ENCODE measurements around the gene SUCLG2. TPM values are rescaled to one million over a fixed set of nuclear protein-coding genes. Genes with fewer than 3 reads are reported as not detected.

SUCLG2 gene
- total RNA-seq, 1 experiment from 2014 or later = 53.5 TPM

DNA sequence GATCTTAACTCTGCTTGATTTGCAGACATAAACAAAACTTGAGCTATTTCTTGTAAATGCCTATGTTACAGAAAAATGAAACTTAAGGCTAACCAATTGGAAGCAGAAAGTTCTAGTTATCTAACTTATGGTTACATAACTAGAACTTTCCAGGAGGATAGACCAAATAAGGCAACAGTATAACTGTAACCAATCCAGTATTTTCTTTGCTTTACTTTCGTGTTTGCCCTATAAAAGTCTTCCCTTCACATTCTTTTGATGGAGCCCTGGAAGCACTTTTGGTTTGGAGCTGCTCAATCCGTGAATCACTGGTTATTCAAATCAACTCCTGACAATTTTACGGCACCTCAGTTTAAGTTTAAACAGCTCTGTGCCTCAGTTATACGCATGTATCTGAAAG, 164.6 kb downstream of the SUCLG2 start:
- ChIA-PET POLR2A (no interaction called here), CTCF (no interaction called here)
- H3K27me3 Mint-ChIP-seq (ENCODE audit: insufficient read depth, unreplicated experiment) = no peaks in the 10 kb centered on the region
- H3K4me1 Mint-ChIP-seq (ENCODE audit: low read depth, unreplicated experiment) = no peaks in the 10 kb centered on the region
- intact Hi-C loops (cut with micrococcal nuclease; ENCODE audit: unreplicated experiment) = no loop called here
- no TSS peak for BruUV-seq (replicated peaks)
- no peaks in the 10 kb centered on the region for H3K9me3 ChIP-seq
- DNase-seq = no peak
- no peaks in the 10 kb centered on the region for H3K36me3 ChIP-seq (ENCODE audit: control insufficient read depth, insufficient read depth, low read length)
- TF ChIP-seq, protein P1, sequence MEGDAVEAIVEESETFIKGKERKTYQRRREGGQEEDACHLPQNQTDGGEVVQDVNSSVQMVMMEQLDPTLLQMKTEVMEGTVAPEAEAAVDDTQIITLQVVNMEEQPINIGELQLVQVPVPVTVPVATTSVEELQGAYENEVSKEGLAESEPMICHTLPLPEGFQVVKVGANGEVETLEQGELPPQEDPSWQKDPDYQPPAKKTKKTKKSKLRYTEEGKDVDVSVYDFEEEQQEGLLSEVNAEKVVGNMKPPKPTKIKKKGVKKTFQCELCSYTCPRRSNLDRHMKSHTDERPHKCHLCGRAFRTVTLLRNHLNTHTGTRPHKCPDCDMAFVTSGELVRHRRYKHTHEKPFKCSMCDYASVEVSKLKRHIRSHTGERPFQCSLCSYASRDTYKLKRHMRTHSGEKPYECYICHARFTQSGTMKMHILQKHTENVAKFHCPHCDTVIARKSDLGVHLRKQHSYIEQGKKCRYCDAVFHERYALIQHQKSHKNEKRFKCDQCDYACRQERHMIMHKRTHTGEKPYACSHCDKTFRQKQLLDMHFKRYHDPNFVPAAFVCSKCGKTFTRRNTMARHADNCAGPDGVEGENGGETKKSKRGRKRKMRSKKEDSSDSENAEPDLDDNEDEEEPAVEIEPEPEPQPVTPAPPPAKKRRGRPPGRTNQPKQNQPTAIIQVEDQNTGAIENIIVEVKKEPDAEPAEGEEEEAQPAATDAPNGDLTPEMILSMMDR (IDR thresholded peaks at IDR 0.05; ENCODE audit: insufficient read depth in 1 of 2, low read depth in 1 of 2, low read length in 1 of 2, severe bottlenecking in 1 of 2, unreplicated experiment in 1 of 2) = no peak
- no peaks in the 10 kb centered on the region for H3K9me3 Mint-ChIP-seq (ENCODE audit: unreplicated experiment)
- H3K36me3 Mint-ChIP-seq (ENCODE audit: insufficient read depth, unreplicated experiment) = no peaks in the 10 kb centered on the region
- H3K27ac Mint-ChIP-seq (ENCODE audit: unreplicated experiment) = no peak overlapping the region
- H3K4me3 Mint-ChIP-seq (ENCODE audit: unreplicated experiment) = no peak overlapping the region
- H3K4me3 ChIP-seq (ENCODE audit: low read depth, low read length) = no peak overlapping the region
- H3K4me1 ChIP-seq = 0 out of 2 replicates have a peak, but pooled peaks cover 4% of the 10 kb centered on the region
- no peaks in the 10 kb centered on the region for H3K27me3 ChIP-seq (replicated peaks; ENCODE audit: control insufficient read depth, insufficient read depth, low read length)

DNA sequence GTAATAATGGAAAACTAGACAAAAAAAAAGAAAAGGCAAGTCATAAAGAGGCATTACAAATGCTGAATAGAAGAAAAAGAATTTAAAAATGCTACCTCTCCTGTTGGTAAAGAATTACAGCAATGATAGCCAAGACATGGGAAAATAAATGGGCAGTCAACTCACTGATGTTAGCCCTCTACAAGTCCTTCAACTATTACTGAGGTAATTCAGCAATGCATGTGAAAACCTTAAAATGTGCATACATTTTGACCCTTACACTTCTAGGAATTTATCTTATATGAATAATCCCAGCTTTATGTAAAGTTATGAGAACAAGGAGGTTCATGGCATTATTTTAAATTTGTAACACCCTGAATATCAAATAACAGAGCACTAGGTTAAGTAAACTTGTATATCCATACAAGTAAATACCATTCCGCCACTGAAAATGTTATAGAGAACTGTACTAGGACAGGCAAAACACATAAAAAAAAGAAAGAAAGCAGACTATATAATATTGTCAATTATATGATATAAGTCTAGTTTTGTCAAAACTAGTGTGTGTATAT, 166.8 kb downstream of the SUCLG2 start:
- no peak overlapping the region for H3K4me3 Mint-ChIP-seq (ENCODE audit: unreplicated experiment)
- Histone ChIP-seq H3K4me3 (ENCODE audit: low read depth, low read length) (no peak overlapping the region), H3K9me3 (no peaks in the 10 kb centered on the region), H3K36me3 (ENCODE audit: control insufficient read depth, insufficient read depth, low read length) (no peaks in the 10 kb centered on the region), H3K27me3 (replicated peaks; ENCODE audit: control insufficient read depth, insufficient read depth, low read length) (no peaks in the 10 kb centered on the region), H3K4me1 (0 out of 2 replicates have a peak, but pooled peaks cover 4% of the 10 kb centered on the region)
- no peaks in the 10 kb centered on the region for H3K9me3 Mint-ChIP-seq (ENCODE audit: unreplicated experiment)
- intact Hi-C loops (cut with micrococcal nuclease; ENCODE audit: unreplicated experiment) = no loop called here
- no peaks in the 10 kb centered on the region for H3K27me3 Mint-ChIP-seq (ENCODE audit: insufficient read depth, unreplicated experiment)
- ChIA-PET CTCF (no interaction called here), POLR2A (no interaction called here)
- TF ChIP-seq, protein P1 (IDR thresholded peaks at IDR 0.05; ENCODE audit: insufficient read depth in 1 of 2, low read depth in 1 of 2, low read length in 1 of 2, severe bottlenecking in 1 of 2, unreplicated experiment in 1 of 2) = no peak
- DNase-seq = no peak
- no peaks in the 10 kb centered on the region for H3K36me3 Mint-ChIP-seq (ENCODE audit: insufficient read depth, unreplicated experiment)
- H3K27ac Mint-ChIP-seq (ENCODE audit: unreplicated experiment) = no peak overlapping the region
- BruUV-seq (replicated peaks) = no TSS peak
- no peaks in the 10 kb centered on the region for H3K4me1 Mint-ChIP-seq (ENCODE audit: low read depth, unreplicated experiment)

DNA sequence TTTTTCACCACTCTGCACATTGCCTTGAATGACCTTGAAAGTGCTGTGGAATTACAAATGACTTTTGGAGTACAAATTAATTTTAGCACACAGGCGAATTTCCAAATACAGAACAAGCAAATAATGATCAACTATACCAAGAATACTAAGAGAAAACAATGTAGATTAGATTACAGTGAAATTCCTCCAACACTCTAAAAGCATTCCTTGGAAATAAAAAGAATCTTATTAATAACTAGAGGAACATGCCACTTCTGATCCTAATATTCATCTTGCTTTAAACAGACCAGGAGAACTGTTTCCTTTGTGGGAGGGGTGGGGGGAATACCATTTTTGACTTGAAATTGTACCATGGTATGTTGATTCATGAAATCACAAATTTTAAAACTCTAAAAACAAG, 167.5 kb downstream of the SUCLG2 start:
- Mint-ChIP-seq H3K36me3 (ENCODE audit: insufficient read depth, unreplicated experiment) (no peaks in the 10 kb centered on the region), H3K4me1 (ENCODE audit: low read depth, unreplicated experiment) (no peaks in the 10 kb centered on the region), H3K27me3 (ENCODE audit: insufficient read depth, unreplicated experiment) (no peaks in the 10 kb centered on the region), H3K27ac (ENCODE audit: unreplicated experiment) (no peak overlapping the region), H3K4me3 (ENCODE audit: unreplicated experiment) (no peak overlapping the region), H3K9me3 (ENCODE audit: unreplicated experiment) (no peaks in the 10 kb centered on the region)
- H3K4me3 ChIP-seq (ENCODE audit: low read depth, low read length) = no peak overlapping the region
- H3K27me3 ChIP-seq (replicated peaks; ENCODE audit: control insufficient read depth, insufficient read depth, low read length) = no peaks in the 10 kb centered on the region
- no peaks in the 10 kb centered on the region for H3K36me3 ChIP-seq (ENCODE audit: control insufficient read depth, insufficient read depth, low read length)
- 0 out of 2 replicates have a peak, but pooled peaks cover 4% of the 10 kb centered on the region for H3K4me1 ChIP-seq
- TF ChIP-seq, protein P1 (IDR thresholded peaks at IDR 0.05; ENCODE audit: insufficient read depth in 1 of 2, low read depth in 1 of 2, low read length in 1 of 2, severe bottlenecking in 1 of 2, unreplicated experiment in 1 of 2) = no peak
- no peaks in the 10 kb centered on the region for H3K9me3 ChIP-seq
- no peak for DNase-seq
- no TSS peak for BruUV-seq (replicated peaks)
- CTCF ChIA-PET = no interaction called here
- intact Hi-C loops (cut with micrococcal nuclease; ENCODE audit: unreplicated experiment) = no loop called here
- POLR2A ChIA-PET = no interaction called here

Data from Caco-2 (cell line).